ENCODE results near the gene CREB5.

Gene CREB5

GRCh38 chr7:28509251-28510025, 97.1 kb downstream of the CREB5 start:
- DNase-seq (ENCODE audit: low read depth in 2 of 2), result peak; percentile 58 to 62
- no peak overlapping the region for H3K4me3 ChIP-seq (replicated peaks in 1 of 2; ENCODE audit: low read depth in 2 of 2, low read length in 2 of 2)
- no peak for TF ChIP-seq CTCF (IDR thresholded peaks at IDR 0.05; ENCODE audit: low read depth, low read length)

- DNase-seq (ENCODE audit: low read depth in 2 of 2), result no peak
- TF ChIP-seq CTCF (IDR thresholded peaks at IDR 0.05; ENCODE audit: low read depth, low read length), result no peak
- H3K4me3 ChIP-seq (replicated peaks in 1 of 2; ENCODE audit: low read depth in 2 of 2, low read length in 2 of 2), result no peak overlapping the region
These were observed 97.7 kb downstream of the CREB5 start for GRCh38 chr7:28510026-28510369.

GRCh38 chr7:28512668-28513440, 100.5 kb downstream of the CREB5 start:
- DNase-seq (ENCODE audit: low read depth in 2 of 2), result no peak
- H3K4me3 ChIP-seq (replicated peaks in 1 of 2; ENCODE audit: low read depth in 2 of 2, low read length in 2 of 2), result no peak overlapping the region
- no peak for TF ChIP-seq CTCF (IDR thresholded peaks at IDR 0.05; ENCODE audit: low read depth, low read length)

- DNase-seq (ENCODE audit: low read depth in 2 of 2), result no peak
- no peak for TF ChIP-seq CTCF (IDR thresholded peaks at IDR 0.05; ENCODE audit: low read depth, low read length)
- no peak overlapping the region for H3K4me3 ChIP-seq (replicated peaks in 1 of 2; ENCODE audit: low read depth in 2 of 2, low read length in 2 of 2)
These were observed 104.3 kb downstream of the CREB5 start for GRCh38 chr7:28516390-28517172.

- H3K4me3 ChIP-seq (replicated peaks in 1 of 2; ENCODE audit: low read depth in 2 of 2, low read length in 2 of 2), result no peak overlapping the region
- no peak for DNase-seq (ENCODE audit: low read depth in 2 of 2)
- no peak for TF ChIP-seq CTCF (IDR thresholded peaks at IDR 0.05; ENCODE audit: low read depth, low read length)
These were observed 104.9 kb downstream of the CREB5 start for GRCh38 chr7:28517206-28517605.

- no peak overlapping the region for H3K4me3 ChIP-seq (replicated peaks in 1 of 2; ENCODE audit: low read depth in 2 of 2, low read length in 2 of 2)
- DNase-seq (ENCODE audit: low read depth in 2 of 2), result no peak
- no peak for TF ChIP-seq CTCF (IDR thresholded peaks at IDR 0.05; ENCODE audit: low read depth, low read length)
These were observed 105.3 kb downstream of the CREB5 start for GRCh38 chr7:28517606-28518005.
